Cerebellar cortex (tissue), 1 donor: ENCODE measurements around the gene RALBP1.
"Not testable (repeated sequence)": the region's sequence is repeated elsewhere in the genome, so short reads cannot be mapped to it uniquely, and the experiment has no call there.

Experiments used
- DNase-seq: peaks from one replicate; pipeline ENCODE4 v3.0.0-alpha.2; 2015; ENCODE audit warnings: low spot score

The RALBP1 gene

DNA sequence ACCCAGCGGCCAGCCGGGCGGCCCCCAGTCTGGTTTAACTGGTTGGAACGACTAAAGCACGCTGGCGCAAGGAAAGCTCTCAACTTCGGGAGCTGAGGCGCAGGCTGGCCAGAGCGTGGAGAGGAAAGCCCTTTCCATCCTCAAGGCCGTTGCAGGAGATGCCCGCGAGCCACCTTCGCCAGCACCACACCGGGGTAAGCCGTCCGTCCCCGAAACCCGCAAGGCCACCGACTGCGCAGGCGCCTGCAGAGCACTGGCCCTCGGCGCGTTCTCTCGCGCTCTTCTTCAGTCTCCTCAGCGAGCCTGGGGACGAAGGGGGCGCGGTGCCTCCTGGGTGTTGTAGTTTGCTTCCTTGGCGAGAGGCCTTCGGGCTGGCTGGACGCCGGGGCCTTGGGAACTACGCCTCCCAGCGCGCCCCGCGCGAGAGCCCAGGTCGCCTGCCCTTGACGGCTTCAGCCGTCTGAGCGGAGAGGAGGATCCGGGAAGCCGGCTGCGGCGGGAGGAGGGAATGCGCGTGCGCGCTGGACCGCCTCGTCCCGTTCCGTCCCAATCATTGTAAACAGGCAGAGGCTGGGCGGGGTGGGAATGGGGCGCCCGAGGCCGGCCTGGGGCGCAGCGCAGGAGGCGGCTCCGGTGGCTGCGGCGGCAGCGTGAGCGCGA, at the start of gene RALBP1:
Gene RALBP1 (plus strand): TSS at position 531 of the 660 bp plus-strand sequence. CDS start 37,533 bp downstream, outside the sequence.
- DNase-seq: peak; percentile 99

DNA sequence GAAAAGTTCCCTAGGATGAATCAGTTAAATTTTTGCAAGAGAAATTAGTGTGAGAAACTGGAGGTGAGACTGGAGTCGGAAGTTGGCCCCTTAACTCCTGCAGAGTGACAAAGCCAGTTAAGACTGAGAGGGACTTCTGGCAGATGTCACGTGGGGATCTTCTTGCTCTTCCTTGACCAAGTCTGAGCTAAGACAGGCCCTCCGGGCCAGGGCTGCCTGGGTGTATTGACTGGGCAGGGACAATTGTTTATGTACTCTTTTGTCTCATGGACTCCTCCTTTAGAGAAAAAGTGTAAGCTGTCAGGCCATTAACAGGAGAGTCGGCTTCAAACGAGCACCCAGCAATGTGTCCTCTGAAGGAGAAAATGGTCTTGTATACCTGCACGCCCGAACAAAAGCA, 48.6 kb upstream of the RALBP1 start:
- no peak for DNase-seq

DNA sequence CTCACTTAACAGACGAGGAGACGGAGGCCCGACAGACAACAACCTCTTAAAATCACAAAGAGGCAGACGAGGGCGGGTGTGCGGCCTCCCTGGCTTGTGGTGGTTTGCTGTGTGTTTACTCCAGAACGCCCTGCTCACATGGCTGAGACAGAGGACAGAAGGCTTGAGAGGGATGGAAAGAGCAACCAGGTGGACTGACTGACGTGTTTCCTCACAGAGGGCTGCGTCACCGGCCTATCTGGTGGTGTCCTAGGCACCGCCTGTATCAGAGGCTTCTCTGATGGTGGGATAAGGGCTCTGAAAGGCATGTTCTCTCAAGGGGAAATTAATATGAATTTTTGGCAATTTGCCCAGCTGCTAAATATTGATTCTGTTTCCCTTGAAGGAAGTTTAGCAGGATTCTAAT, 47.0 kb upstream of the RALBP1 start:
- no peak for DNase-seq

DNA sequence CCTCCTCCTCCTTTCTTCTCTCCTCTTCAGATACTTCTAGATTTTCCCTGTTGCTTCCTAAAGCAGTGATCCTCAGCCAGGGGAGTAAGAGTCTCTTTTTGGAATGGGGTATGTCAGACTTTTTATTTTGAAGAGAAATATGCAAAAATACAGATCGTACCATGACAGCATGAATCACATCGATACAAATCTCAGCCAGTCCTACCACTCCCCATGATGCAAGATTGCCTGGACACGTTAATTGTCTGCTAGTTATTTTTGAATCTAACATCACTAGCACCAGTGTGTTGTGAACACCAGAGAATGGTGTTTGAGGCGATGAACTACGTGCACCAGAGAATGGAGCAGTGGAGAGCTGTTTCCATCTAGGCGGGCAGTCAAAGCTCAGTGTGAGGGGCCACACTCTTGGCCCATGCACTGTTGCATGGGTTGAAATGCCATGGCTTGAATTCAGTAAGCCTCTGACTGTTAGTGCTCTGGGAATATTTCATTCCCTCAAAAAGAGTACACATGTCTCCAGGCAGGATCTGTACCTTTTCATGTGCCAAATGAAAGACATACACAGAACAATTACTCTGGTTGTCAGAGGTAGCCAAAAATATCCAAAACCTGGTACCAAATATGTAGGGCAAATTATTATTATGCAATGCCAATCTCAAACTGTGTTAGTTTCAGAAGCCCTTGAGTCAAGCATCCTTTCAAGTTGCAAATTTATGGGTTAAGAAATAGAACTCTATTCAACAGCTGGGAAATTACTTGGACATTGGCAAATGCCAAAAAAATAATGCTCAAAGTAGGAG, 46.3 kb upstream of the RALBP1 start:
- peak; percentile 93 for DNase-seq

DNA sequence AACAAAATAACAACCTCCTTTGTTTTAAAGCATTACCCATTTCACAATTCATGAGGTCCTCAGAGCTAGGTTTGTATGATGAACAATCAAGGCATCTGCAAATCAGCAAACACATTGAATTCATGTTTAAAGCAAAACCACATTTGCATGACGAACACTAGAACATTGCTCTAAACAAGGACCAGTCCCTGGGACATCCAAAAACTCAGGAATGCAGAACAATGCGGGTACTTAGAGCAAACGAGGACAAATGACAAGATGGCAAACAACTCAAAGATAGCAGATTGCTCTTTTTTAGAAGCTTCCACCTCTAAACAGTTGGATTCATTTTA, 45.7 kb upstream of the RALBP1 start:
- no peak for DNase-seq

DNA sequence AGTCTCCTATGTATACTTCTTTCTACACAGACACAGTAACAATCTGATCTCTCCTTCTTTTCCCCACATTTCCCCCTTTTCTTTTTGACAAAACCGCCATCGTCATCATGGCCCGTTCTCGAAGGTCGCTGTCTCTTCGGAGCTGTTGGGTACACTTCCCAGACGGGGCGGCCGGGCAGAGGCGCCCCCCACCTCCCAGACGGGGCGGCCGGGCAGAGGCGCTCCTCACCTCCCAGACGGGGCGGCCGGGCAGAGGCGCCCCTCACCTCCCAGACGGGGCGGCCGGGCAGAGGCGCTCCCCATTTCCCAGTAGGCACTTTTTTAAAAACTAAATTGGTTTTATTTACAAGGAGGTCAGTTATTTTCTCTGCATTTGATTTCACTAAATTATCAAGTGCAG, 45.0 kb upstream of the RALBP1 start:
- DNase-seq: not testable (repeated sequence)

DNA sequence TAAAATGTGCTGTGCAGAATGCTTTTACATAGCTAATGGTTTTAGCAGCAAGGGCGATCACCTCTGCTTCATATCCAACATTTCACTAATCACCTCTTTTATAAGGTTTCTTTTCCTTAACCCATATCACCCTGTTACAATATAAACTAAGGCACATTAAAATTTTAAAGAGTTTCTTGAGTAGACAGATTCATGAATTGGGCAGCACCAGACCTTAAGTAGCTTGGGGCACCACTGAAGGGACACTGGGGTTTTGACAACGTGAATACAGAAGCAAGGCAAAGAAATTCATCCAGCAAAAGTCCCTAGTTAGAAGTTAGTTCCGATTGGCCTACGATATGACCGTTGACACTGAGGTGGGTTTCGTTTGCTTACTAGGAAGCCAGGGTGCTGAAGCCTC, 44.0 kb upstream of the RALBP1 start:
- DNase-seq: no peak

DNA sequence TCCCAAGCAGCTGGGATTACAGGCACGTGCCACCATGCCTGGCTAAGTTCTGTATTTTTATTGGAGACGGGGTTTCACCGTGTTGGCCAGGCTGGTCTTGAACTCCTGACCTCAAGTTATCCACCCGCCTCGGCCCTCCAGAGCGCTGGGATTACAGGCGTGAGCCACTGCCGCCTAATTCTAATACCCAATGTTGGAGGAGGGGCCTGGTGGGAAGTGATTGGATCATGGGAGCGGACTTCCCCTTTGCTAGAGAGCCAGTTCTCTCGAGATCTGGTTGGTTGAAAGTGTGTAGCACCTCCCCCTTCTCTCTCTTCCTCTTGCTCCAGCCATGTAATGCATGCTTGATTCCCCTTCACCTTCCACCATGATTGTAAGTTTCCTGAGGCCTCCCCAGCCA, 42.2 kb upstream of the RALBP1 start:
- not testable (repeated sequence) for DNase-seq

DNA sequence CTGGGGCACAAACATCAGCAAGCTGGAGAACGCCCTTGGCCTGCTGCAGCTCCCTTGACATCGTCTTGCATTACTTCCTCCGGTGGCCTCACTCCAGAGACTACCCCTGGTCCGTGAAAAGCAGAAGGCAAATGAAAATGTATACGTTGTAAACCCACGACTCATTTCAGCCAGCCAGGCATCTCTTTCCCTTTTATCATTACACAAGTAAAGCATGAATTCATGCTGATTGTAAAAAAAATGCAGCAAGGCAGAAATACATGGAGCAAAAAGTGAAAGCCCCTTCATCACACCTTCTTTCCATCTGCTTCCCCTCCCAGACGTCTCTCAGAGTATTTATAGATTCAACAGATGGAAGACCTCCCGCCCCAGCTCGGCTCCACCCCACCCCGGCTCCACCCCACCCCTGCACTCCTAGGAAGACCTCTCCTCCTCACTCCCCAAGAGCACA, 41.6 kb upstream of the RALBP1 start:
- DNase-seq: no peak

DNA sequence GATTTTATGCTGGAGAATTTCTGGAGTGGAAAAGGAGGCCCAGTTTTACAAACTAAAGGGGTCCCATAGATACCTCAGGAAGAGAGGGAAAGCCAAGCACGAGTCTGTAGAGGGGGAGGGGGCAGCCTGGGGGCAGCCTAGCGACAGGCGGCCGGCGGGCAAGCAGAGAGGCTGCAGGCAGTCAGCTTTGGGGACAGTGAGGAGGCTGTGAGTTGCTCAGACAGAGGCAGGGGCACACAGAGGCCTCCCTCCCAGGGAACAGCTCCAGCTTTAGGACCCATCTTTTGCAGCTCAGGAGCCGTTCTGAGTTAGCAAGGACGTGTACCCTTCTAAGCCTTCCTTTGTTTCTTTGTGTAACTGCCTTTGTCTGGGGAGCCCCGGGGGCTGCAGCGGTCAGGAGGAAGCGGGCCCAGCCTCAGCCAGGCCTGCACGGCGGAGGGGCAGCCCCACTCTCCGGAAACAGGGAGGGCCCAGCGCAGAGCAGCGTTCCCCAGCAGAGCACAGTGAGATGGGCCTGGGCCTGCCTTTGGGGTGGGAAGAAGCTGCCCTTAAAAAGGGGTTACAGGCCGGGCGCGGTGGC, 41.1 kb upstream of the RALBP1 start:
- DNase-seq: no peak

DNA sequence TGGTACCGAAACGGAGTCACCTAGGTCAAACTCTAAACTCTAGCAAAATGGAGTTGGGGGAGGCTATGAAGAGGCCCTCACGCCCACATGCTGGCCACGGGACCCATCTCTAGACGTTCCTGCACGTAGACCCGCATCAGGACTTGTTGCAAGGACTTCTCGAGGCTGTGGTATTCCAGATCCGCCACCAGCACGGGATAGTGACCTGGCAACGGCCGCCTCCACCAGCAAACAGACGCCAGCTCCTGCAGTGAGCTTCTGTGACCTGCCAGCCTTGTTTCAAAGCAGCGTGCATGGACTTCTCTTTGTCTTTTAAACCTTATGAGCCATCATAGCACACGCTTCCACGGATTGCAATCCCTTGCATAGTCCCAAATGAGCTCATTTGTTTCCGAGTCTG, 40.3 kb upstream of the RALBP1 start:
- DNase-seq: peak; percentile 91

DNA sequence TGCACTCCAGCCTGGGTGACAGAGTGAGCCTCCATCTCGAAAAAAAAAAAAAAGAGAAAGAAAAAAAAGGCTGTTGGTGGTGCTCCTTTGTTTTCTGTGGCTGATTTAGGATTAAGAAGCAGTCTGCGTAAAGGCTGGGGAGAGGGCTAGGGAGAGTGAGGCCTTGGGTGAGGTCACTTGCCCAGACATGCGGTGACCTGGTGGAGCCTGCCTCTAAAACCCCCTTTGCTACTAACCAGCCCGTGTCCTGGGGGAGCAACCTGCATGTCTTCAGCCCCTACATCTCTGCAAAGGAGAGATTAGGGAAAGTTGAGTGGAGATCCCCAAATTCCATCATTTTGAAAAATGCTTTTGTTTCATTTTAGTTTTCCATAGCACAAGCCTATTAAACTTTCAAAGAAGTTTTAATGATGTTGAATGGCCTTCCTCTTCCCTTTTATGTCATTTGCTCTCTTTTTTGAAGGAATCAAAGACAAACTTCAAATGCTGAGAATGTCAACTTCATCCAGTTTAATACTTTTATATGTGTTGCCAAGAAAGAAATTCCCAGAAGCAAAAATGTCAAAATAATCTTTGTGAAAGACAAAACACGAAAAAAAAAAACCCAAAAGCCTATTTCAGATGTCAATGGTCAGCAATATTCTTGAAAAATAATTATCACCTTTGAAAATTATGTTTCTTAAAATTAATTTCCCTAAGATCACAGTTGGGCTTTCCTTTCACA, 38.9 kb upstream of the RALBP1 start:
- DNase-seq: no peak

DNA sequence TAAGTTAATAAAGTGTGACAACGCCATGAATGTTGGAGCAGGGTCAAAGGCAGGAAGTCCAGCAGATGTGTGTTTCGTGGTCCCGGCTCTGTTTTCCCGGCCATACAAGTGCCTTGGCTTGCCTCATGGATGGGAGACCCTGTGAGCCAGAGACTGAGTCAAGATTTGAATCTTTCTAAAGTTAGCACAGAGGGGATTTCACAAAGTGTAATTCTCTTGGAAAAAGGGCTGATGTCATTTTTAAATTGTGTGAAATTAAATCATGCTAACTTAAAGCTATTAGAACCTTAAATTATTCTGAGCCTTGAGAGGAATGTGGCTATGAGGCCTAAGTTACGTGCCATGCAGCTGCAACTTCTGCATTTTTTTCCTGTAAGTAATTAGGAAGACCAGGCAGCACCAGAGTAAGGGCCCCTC, 38.3 kb upstream of the RALBP1 start:
- no peak for DNase-seq

DNA sequence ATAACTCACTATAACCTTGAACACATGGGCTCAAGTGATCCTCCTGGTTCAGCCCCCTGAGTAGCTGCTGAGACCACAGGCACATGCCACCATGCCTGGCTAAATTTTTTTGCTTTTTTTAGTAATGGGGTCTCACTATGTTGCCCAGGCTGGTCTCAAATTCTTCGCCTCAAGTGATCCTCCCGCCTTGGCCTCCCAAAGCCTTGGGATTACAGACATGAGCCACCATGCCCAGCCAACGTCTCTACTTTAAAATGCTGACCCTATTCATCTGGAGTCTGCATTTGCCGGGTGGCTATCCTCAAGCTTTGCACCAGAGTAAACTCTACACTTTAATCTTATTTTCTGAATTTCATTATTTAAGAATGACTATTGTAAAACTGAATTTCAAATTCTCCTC, 37.6 kb upstream of the RALBP1 start:
- DNase-seq: no peak

DNA sequence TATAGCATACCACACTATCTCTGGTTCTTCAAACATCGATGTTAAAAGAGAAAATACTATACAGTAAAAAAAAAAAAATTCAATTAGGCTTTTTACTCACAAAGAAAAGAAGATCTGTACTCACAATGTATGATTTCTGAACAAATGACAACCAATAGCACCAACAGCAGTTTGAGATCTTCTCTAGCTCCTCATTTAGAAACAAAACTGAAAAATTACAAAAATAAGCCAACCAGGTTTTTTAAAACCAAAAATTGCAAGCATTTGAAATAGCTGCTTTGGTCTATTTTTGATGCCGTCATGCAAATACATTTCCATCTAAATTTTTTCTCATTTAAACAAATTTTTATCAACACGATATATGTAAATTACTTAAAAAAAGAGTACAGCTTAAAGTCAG, 34.3 kb upstream of the RALBP1 start:
- DNase-seq: no peak

DNA sequence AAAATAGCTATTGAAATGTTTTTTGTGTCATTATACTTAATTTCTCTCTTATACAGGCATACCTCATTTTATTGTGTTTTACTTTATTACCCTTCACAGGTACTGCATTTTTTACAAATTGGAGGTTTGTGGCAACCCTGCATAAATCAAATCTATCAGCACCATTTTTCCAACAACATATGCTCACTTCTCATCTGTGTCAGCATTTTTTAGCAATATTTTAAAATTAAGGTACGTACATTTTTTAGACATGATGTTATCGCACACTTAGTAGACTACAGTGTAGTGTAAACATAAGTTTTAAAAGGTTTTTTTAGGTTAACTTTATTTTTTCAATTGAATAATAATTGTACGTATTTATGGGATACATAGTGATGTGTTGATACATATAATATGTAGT, 30.8 kb upstream of the RALBP1 start:
- no peak for DNase-seq

DNA sequence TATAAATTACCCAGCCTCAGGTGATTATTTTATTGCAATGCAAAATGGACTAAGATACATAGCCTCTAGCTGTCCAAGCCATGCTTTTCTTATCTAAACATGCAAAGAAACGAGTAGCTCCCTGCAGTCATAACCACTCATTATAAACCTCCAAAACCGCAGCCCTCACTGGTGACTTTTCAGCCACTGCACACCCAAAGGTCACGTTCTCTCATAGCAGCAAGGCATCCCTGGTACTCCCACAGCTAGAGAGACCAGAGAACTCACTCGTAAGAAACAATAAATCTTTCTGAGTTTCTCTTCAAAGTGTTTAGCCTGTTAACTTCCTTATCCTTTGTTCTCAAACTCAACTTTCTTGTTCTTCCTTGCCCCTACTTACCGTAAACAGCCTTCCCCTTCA, 28.5 kb upstream of the RALBP1 start:
- DNase-seq: no peak

DNA sequence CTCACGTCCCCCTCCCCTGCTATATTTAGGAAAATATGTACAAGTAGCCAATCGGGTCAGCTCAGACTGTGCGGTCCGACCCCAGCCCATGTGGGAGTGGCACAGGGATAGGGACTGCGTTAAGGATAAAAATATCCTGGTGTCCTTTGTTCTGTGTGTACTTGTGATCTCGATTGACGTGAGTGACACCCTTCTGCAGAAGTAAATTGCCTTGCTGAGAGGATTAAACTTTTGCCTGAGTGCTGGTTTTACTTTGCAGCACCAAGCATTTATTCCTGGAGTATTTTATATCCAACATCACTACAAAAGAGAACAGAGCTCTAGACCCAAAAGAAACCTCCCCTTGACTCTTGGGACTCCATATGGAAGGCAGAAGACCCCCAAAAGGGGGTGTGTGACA, 28.0 kb upstream of the RALBP1 start:
- no peak for DNase-seq

DNA sequence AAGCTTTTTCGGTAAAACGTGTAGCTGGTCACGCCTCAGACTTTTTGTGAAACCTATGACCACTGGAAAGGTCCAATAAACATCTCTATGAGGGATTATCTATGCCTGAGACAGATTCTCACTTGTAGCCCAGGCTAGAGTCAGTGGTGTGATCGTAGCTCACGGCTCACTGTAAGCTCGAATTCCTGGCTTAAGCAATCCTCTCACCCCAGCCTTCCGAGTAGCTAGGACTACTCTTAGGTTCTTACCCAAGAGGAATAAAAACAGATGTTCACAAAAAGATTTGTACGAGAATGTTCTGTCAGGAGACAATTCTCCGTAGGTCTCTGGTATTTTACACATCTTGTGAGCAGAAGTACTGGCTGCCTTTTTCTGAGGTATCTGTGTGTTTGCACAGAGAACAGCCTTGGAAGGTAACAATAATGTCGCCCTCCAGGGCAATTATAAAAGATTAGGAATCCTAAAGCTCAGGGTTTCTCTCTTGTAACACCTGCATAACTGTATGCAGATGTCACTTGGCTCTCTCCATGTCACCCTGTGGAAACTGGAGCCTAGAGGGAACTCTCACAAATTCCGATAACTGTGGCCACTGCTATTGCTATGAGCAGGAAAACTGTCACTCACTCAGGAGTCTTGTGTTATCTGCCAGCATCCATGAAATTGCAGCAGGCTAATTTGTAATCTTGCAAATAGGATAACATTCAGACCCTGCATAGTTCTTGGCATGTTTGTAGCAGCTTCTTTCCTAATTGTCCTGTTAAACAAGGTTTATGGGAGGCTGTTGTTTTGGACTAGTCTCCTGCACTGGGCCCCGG, 25.5 kb upstream of the RALBP1 start:
- DNase-seq: no peak

DNA sequence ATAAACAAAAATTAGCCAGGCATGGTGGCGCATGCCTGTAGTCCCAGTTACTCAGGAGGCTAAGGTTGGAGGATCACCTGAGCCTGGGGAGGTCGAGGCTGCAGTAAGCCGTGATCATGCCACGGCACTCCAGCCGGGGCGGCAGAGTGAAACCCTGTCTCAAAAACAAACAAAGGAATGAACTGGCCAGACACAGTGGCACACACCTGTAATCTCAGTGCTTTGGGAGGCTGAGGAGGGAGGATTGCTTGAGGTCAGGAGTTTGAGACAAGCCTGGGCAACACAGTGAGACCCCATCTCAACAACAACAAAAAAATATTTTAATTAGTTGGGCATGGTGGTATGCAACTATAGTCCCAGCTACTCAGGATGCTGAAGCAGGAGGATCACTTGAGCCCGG, 24.4 kb upstream of the RALBP1 start:
- DNase-seq: not testable (repeated sequence)

DNA sequence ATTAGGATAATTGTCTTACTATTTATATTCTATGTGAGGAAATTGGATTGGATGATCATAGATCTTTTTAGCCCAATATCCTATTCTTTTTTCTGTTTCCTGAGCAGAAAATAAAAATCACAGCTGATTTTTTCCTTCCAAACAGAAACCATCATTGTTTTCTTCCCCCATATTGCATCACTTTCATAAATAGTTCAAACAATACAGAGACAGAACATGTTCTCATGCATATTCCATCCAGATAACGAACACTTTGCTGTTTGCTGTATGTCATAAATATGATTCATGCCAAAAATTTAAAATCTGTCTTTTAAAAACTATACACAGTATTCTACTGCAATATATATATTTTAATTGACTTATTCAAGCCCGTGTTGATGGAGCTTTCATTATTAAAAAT, 22.0 kb upstream of the RALBP1 start:
- DNase-seq: no peak
